ENCODE results near the gene CABCOCO1.

DNA sequence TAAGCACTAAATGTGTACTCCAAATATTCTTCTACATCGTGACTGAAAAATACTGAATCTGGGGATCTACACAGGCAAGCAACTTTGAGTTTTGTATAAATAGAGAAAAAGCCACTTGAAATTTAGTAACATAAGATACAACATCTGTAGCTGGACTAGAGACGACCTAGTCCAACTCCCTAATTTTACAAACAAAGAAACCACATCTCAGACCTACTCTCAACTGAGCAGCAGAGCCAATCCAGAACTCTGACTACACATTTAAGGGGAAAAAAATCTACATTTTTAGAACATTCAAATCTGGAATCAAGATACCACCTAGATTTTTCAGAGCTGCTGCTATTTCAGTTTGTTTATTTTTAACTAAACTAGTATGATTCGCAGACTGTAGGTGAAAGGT, 88.9 kb downstream of the CABCOCO1 start:
- TF ChIP-seq GATA3 (IDR thresholded peaks at IDR 0.05; ENCODE audit: low read depth, low read length) (no peak), GATA2 (IDR thresholded peaks at IDR 0.05; ENCODE audit: low read depth, low read length) (no peak)

All from SH-SY5Y (cell line).